ENCODE results near the gene ERBB4. TPM values are rescaled to one million over a fixed set of nuclear protein-coding genes. Genes with fewer than 3 reads are reported as not detected.

The ERBB4 gene
- total RNA-seq, 2 donors from 2014 or later = not detected

DNA sequence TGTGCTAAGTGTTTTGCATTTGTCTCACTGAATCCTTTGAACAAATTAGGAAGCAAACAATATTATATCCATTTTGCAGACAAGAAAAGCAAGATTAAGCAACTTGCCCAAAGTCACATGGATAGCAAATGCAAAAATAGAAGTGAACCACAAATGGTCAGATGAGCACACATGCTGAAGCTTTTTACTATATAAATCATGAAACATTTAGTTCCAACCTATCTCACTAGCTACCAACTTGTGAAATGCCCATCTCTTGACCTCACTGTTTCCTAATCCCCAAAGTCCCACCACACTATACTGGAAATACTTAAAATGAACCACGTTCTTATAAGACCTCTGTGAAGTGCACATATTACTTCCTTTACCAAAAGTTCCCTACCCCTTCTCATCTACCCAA, 380.5 kb downstream of the ERBB4 start:
- Mint-ChIP-seq H3K4me1 (ENCODE audit: low read depth in 2 of 2) (no peaks in the 10 kb centered on the region), H3K4me3 (no peak overlapping the region), H3K36me3 (no peaks in the 10 kb centered on the region), H3K27me3 (no peaks in the 10 kb centered on the region), H3K9me3 (peaks cover 2% of the 10 kb centered on the region), H3K27ac (no peak overlapping the region)
- DNase-seq (ENCODE audit: low spot score) (no peak), ATAC-seq (no peak)

DNA sequence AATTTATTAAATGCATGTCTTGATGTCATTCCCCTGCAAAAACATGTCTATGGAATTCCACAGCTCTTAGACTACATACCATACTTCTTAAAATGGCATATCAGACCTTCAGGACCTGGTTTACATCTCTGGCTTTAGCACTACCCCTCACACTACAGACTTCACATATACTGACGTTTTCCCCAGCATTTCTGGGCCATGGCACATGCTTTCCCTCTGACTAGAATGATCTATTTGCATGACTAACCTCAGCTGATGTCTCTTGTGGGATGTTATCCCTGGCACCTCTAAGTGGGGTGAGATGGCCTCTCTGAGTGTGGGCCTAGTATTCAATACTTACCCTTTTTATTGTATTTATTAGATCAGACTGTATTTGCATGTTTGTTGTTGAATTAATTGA, 381.6 kb downstream of the ERBB4 start:
- H3K4me3 Mint-ChIP-seq = no peak overlapping the region
- H3K27me3 Mint-ChIP-seq = no peaks in the 10 kb centered on the region
- H3K4me1 Mint-ChIP-seq (ENCODE audit: low read depth in 2 of 2) = no peaks in the 10 kb centered on the region
- H3K27ac Mint-ChIP-seq = no peak overlapping the region
- peaks cover 2% of the 10 kb centered on the region for H3K9me3 Mint-ChIP-seq
- DNase-seq (ENCODE audit: low spot score) = no peak
- no peaks in the 10 kb centered on the region for H3K36me3 Mint-ChIP-seq
- ATAC-seq = no peak

DNA sequence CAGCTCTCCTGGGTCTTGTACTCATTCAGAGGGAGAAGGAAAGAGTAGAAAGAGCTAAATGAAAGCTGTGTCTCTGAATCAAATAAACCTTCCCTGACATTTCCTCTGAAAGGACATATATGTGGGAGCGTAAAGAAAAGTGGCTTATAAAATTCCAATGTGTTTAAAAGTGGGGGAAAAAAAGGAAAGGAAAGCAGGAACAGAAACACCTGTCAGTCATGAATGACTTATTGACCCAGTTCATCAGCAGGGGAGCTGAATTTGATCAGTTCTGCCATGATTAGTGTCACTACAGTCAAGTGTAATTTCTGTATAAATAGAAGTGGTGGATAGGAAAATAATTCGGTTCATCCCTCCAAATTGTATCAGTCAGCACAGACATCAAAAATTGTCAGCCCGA, 382.5 kb downstream of the ERBB4 start:
- no peaks in the 10 kb centered on the region for H3K36me3 Mint-ChIP-seq
- no peak overlapping the region for H3K27ac Mint-ChIP-seq
- peaks cover 2% of the 10 kb centered on the region for H3K9me3 Mint-ChIP-seq
- H3K27me3 Mint-ChIP-seq = no peaks in the 10 kb centered on the region
- H3K4me3 Mint-ChIP-seq = no peak overlapping the region
- DNase-seq (ENCODE audit: low spot score) (no peak), ATAC-seq (no peak)
- no peaks in the 10 kb centered on the region for H3K4me1 Mint-ChIP-seq (ENCODE audit: low read depth in 2 of 2)

DNA sequence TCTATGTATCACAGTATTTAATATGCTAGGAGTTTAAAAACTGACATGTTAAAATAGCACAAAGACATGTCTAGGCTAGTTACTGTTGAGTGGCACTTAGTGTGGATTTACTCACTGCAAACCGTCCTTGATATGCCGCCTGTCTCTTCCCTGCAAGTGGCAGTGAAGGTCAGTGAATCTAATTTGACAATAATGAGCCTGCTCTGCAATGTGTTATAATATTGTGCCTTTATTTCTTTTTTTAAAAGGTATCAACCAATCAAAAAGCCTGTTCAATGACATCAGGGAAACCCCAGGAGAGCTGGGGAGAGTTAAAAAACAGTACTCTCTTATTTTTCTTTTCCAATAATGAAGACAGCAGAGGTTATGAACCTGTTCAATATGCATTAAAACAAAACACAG, 384.1 kb downstream of the ERBB4 start:
- Mint-ChIP-seq H3K9me3 (peaks cover 2% of the 10 kb centered on the region), H3K4me3 (no peak overlapping the region), H3K27ac (no peak overlapping the region), H3K27me3 (no peaks in the 10 kb centered on the region), H3K4me1 (ENCODE audit: low read depth in 2 of 2) (no peaks in the 10 kb centered on the region), H3K36me3 (no peaks in the 10 kb centered on the region)
- ATAC-seq = no peak
- no peak for DNase-seq (ENCODE audit: low spot score)

DNA sequence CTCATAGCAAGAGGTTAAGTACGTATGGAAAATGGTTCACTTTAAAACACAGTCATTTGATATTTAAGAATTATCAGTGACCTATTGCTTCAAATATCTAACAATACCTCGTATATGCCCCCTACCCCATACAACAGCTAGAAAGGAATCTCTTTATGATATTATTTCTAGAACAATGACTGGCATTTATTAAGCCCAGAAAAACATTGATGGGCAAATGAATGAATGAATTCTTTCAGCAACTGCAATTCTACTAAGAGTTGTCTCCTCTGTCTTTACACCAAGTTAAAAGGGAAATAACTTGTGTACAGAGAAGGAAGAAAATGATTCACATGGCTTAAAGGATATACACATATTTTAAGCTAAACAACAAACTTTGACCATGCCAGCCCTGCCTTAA, 384.7 kb downstream of the ERBB4 start:
- DNase-seq (ENCODE audit: low spot score) = no peak
- no peak for ATAC-seq
- no peak overlapping the region for H3K27ac Mint-ChIP-seq
- no peaks in the 10 kb centered on the region for H3K4me1 Mint-ChIP-seq (ENCODE audit: low read depth in 2 of 2)
- H3K27me3 Mint-ChIP-seq = no peaks in the 10 kb centered on the region
- H3K9me3 Mint-ChIP-seq = peaks cover 2% of the 10 kb centered on the region
- no peak overlapping the region for H3K4me3 Mint-ChIP-seq
- H3K36me3 Mint-ChIP-seq = no peaks in the 10 kb centered on the region

DNA sequence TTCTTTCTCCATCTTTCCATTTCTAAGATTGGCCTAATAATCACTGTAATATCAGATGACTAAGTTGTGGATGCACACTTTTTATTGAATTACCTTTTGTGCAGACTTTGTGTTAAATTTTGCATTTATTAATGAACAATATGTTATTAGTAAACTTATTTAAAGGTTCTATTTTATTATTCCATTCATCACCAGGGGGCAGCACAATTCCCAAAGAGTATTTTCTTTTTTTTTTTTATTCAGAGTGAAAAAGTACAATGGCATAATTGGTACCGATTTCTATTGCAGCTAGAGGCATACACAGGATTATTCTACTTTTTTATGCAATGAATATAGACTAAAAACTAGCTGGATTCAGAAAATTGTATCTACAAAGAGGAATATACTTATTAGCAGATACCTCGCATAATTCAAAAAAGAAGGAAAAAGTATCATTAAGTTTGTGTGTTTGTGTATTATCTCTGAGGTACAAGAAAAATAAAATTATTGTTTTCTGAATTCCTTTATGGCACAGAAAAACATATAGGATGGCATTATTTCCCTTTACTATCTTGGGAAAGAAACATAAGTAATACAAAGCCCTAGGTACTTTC, 390.6 kb downstream of the ERBB4 start:
- Mint-ChIP-seq H3K4me1 (ENCODE audit: low read depth in 2 of 2) (no peaks in the 10 kb centered on the region), H3K27ac (no peak overlapping the region)

DNA sequence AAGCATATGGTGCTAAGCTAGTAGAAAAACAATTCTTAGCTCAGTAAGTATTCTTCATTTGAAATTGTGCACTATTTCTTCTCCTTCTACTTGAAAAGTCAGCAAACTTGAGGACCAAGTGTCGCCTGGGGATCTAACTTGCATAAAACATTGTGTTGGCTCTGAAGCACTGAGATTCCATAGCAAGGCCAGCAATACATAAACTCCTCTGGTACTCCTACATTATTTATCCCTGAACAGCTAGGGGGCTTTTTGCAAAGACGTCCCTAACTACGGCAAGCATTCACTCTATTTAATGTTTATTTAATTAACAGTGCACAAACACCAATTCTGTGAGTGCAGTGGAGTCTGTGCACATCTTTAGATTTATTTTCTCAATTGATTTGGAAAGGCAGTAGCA, 392.2 kb downstream of the ERBB4 start:
- Mint-ChIP-seq H3K36me3 (no peaks in the 10 kb centered on the region), H3K9me3 (peaks cover 2% of the 10 kb centered on the region), H3K27ac (no peak overlapping the region), H3K4me1 (ENCODE audit: low read depth in 2 of 2) (no peaks in the 10 kb centered on the region), H3K27me3 (no peaks in the 10 kb centered on the region), H3K4me3 (no peak overlapping the region)
- DNase-seq (ENCODE audit: low spot score) = no peak
- no peak for ATAC-seq

More for the DNA sequence above, 390.6 kb downstream of the ERBB4 start:
- Mint-ChIP-seq H3K36me3 (no peaks in the 10 kb centered on the region), H3K9me3 (peaks cover 2% of the 10 kb centered on the region), H3K4me3 (no peak overlapping the region), H3K27me3 (no peaks in the 10 kb centered on the region)
- DNase-seq (ENCODE audit: low spot score) (no peak), ATAC-seq (no peak)

DNA sequence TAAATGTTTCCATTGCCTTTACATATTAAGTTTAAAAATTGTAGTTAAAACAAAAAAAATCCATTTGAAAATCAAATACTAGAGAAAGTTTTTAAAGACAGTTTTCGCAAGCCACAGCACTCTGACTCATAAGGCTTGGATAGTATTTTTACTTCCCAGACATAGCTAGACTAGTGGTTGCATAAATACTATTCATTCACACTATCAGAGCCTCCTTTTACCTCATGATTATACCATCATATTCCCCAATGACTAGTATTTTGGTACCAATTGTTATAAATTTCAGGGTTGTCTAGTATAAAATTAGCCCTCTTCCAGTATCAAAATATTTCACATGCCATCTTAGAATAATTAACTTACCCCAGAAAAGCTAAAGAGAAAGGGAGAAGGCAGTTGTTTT, 393.5 kb downstream of the ERBB4 start:
- ATAC-seq = no peak
- Mint-ChIP-seq H3K4me1 (ENCODE audit: low read depth in 2 of 2) (no peaks in the 10 kb centered on the region), H3K27ac (no peak overlapping the region), H3K27me3 (no peaks in the 10 kb centered on the region), H3K36me3 (no peaks in the 10 kb centered on the region), H3K9me3 (peaks cover 2% of the 10 kb centered on the region), H3K4me3 (no peak overlapping the region)
- no peak for DNase-seq (ENCODE audit: low spot score)

DNA sequence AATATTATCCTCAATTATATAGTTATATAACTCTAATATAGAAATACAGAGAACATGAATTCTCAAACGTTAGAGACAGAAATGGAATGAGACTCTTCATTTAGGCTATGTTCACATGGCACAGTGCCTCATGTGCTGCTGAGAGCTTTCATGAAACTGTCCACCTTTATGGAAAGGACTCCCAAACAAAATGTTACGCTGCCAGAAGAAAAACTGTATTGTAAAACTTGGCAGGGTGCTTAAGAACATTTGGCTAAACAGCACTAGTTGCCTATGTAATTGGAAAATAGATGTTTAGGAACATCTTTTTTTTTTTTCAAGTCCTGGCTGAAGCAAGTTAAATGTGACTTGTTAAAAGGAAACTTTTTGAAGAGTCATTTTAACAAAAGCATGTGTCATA, 396.0 kb downstream of the ERBB4 start:
- Mint-ChIP-seq H3K27ac (no peak overlapping the region), H3K9me3 (peaks cover 2% of the 10 kb centered on the region), H3K4me1 (ENCODE audit: low read depth in 2 of 2) (no peaks in the 10 kb centered on the region), H3K4me3 (no peak overlapping the region), H3K27me3 (no peaks in the 10 kb centered on the region), H3K36me3 (no peaks in the 10 kb centered on the region)
- ATAC-seq (no peak), DNase-seq (ENCODE audit: low spot score) (no peak)

DNA sequence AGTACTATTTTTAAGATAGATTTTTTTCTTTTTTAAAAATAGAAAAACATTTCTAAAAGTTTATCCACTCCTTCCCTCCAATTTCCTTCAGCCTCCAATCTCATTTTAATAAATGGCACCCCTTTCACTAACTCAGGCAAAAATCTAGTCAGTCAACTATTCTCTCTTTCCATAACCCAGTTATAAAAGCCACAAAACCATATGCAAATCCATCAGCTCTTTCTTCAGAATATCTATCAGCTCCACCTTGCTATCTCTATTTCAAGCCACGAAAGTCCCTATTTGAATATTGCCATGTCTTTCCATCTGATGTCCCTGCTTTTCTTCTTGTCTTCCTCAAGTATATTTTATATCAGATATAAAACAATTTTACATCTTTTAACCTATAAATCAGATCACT, 397.1 kb downstream of the ERBB4 start:
- ATAC-seq (no peak), DNase-seq (ENCODE audit: low spot score) (no peak)
- Mint-ChIP-seq H3K9me3 (peaks cover 2% of the 10 kb centered on the region), H3K27me3 (no peaks in the 10 kb centered on the region), H3K36me3 (no peaks in the 10 kb centered on the region), H3K4me1 (ENCODE audit: low read depth in 2 of 2) (no peaks in the 10 kb centered on the region), H3K27ac (no peak overlapping the region), H3K4me3 (no peak overlapping the region)

DNA sequence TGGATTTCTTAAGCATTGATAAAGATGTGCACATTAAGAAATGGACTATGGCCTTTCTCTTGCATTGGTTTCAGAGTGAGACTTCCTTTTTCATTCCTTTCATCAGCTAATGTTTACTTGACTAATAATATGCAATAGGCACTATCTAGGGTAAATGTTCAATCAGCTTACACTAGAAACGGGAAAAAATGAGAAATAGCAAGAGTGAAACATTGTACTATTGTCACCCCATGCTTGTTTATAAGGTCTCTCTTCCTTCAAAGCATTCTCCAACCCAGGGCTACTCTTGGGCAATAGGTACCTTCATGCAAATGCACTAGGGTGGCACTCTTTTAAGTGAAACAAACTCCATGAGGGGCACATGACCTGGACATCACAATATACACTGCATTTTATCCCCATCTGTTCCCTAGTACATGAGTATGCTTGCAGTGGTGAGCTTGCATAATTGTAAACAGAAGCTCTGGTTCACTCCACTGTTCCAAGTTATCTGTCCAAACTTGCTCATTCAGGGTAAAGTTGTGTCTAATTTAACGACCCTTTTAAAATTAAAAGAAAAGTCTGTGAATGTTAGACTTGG, 402.3 kb downstream of the ERBB4 start:
- ATAC-seq (no peak), DNase-seq (ENCODE audit: low spot score) (no peak)
- H3K4me3 Mint-ChIP-seq = no peak overlapping the region
- H3K4me1 Mint-ChIP-seq (ENCODE audit: low read depth in 2 of 2) = no peaks in the 10 kb centered on the region
- H3K9me3 Mint-ChIP-seq = no peaks in the 10 kb centered on the region
- no peaks in the 10 kb centered on the region for H3K27me3 Mint-ChIP-seq
- no peaks in the 10 kb centered on the region for H3K36me3 Mint-ChIP-seq
- H3K27ac Mint-ChIP-seq = no peak overlapping the region

DNA sequence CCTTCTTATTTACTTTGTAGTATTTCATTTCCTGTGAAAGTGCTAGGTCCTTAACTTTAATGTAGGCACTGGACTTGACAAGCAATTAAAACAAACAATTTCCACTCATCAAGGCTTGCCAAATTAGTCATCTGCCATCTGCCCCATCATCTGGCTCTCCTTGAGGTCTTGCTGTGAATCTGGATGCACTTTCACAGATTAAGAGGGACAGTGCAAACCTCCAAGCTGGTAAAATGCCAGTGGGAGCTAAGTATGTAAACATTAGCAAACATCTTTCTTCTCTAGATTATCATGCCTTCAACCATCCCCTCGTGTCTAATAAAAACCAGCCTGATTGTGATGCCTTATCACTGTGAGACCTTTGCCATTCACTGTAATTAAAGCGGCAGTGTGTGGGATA, 402.9 kb downstream of the ERBB4 start:
- Mint-ChIP-seq H3K27ac (no peak overlapping the region), H3K9me3 (no peaks in the 10 kb centered on the region), H3K27me3 (no peaks in the 10 kb centered on the region), H3K4me3 (no peak overlapping the region), H3K36me3 (no peaks in the 10 kb centered on the region), H3K4me1 (ENCODE audit: low read depth in 2 of 2) (no peaks in the 10 kb centered on the region)
- no peak for ATAC-seq
- no peak for DNase-seq (ENCODE audit: low spot score)

DNA sequence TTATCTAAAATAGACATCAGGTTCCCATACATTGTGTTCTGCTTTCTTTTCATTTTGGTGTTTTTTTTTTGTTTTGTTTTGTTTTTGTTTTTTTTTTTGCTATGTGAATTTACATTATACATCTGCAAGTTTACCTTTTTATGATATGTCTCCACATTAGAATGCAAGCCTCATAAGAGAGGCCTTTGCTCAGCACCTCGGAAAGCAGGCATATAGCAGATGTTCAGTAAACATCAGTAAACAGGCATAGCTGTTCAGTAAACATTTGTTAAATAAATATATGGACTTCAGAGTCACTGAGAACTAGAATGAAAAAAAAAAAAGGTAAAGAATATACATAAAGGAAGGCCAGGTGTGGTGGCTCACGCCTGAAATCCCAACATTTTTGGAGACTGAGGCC, 405.3 kb downstream of the ERBB4 start:
- no peaks in the 10 kb centered on the region for H3K9me3 Mint-ChIP-seq
- no peaks in the 10 kb centered on the region for H3K36me3 Mint-ChIP-seq
- H3K4me1 Mint-ChIP-seq (ENCODE audit: low read depth in 2 of 2) = no peaks in the 10 kb centered on the region
- no peak overlapping the region for H3K4me3 Mint-ChIP-seq
- H3K27ac Mint-ChIP-seq = no peak overlapping the region
- DNase-seq (ENCODE audit: low spot score) (no peak), ATAC-seq (no peak)
- no peaks in the 10 kb centered on the region for H3K27me3 Mint-ChIP-seq

DNA sequence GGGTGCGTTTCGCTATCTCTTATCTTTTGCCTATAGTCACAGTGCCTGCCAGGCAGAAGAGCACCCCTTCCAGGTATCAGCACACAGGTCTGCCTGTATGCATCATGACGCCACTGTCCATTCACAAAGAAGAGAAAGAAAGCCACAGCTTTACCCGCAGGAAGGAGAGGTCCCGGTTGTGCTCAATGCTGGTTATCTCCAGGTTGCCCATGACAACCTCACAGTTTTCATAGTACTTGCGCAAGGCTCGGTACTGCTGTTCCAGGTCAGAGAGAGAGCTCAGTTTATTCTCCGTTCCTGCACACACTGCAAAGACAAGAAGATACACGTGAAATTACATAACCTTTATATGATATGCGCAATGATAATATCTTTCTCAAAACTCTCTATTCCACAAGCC, 414.0 kb downstream of the ERBB4 start:
- DNase-seq (ENCODE audit: low spot score) = no peak
- no peak overlapping the region for H3K27ac Mint-ChIP-seq
- H3K9me3 Mint-ChIP-seq = peaks cover 6% of the 10 kb centered on the region
- no peak overlapping the region for H3K4me3 Mint-ChIP-seq
- no peaks in the 10 kb centered on the region for H3K4me1 Mint-ChIP-seq (ENCODE audit: low read depth in 2 of 2)
- ATAC-seq = no peak
- H3K27me3 Mint-ChIP-seq = no peaks in the 10 kb centered on the region
- H3K36me3 Mint-ChIP-seq = no peaks in the 10 kb centered on the region

DNA sequence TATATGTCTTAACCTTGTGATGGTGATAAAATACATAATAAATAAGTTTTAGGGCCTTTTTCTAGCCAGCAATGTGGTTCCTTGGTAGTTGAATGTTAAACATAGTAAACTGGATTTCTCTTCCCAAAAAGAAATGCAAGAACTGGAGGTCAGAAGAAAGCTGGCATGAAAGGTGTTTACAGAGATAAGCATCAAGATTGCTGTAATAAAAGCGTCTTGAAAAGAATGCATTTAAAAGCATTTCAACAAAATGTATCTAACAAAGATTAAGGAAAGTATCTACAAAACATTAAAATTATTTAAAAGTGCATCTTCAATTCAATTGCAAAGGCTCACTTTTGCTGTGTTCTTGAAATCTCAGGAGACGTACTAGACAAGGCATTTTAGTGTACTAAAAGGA, 419.0 kb downstream of the ERBB4 start:
- Mint-ChIP-seq H3K36me3 (no peaks in the 10 kb centered on the region), H3K4me3 (no peak overlapping the region), H3K27ac (no peak overlapping the region), H3K9me3 (peaks cover 6% of the 10 kb centered on the region), H3K4me1 (ENCODE audit: low read depth in 2 of 2) (no peaks in the 10 kb centered on the region), H3K27me3 (no peaks in the 10 kb centered on the region)
- no peak for DNase-seq (ENCODE audit: low spot score)
- no peak for ATAC-seq
